Right cardiac atrium (tissue), 5 donors: ENCODE results near the gene SYT8. TPM values are rescaled to one million over a fixed set of nuclear protein-coding genes. Genes with fewer than 3 reads are reported as not detected.

ENCODE experiments used
- ATAC-seq, 2 donors: fragments of 200-7000 bp; cut with Tn5 transposase; one replicate each; pipeline versions ENCODE4 v1.8.0 to v1.9.1; 2020; ENCODE audit warnings: moderate library complexity in 2 of 2, mild to moderate bottlenecking in 1 of 2
- DNase-seq, 3 donors: peaks; one replicate each; pipeline ENCODE4 v3.0.0-alpha.2; 2020
- H3K27ac ChIP-seq: one replicate; pipeline ENCODE4 v1.5.1; 2013; ENCODE audit warnings: mild to moderate bottlenecking, low read length, control low read depth, moderate library complexity
- H3K27me3 ChIP-seq: one replicate; pipeline ENCODE4 v1.6.1; 2013; ENCODE audit not compliant: control insufficient read depth, insufficient read depth
- H3K4me1 ChIP-seq: one replicate; pipeline ENCODE4 v1.6.1; 2013; ENCODE audit warnings: low read length; ENCODE audit not compliant: control insufficient read depth, insufficient read depth
- H3K4me3 ChIP-seq: one replicate; pipeline ENCODE4 v1.5.1; 2013; ENCODE audit warnings: low read length, control low read depth
- H3K9me3 ChIP-seq: one replicate; pipeline ENCODE4 v1.6.1; 2013; ENCODE audit warnings: low read length; ENCODE audit not compliant: control insufficient read depth
- WGBS: extraction: QIAGEN DNeasy Blood & Tissue Kit; methylation state at CpG from one replicate; pipeline ENCODE4 v1.1.7; 2013; 5-methylcytosine and 5-hydroxymethylcytosine counted together
- intact Hi-C, 4 donors: fragments of 100-400 bp; cut with DNase I; formaldehyde crosslinking; loops; one replicate each; pipeline versions ENCODE4 v1.11.0 to v1.14.0; 2022 to 2023
- polyA plus RNA-seq: library from polyadenylated mRNA; stranded (reverse); fragments of 200-250 nt; gene quantifications from one replicate; pipeline ENCODE4 v1.2.3, GENCODE V29; 2013
- total RNA-seq, 4 donors: library from RNA; stranded (reverse); fragmentation: NEBNext Ultra II Directional; extraction: Animal tissue kit (Norgen Biotek cat#: 25700); gene quantifications; one replicate each; pipeline ENCODE4 v1.2.1, GENCODE V29; 2021
- donor health status: healthy with polysubstance abuse.
- donor health status: DM: no; HTN: yes; CAD: no.
- donor health status: DM: no; HTN: no; CAD: no.
- donor health status: DM: no; HTN: yes; CAD: no; lungs with severe emphysema.
- donor health status: DM: yes; HTN: yes; CAD: no.

Gene SYT8
- total and polyA plus RNA-seq, 5 donors, result not detected

- Histone ChIP-seq H3K4me3 (no peak overlapping the region), H3K4me1 (no peaks in the 10 kb centered on the region), H3K9me3 (no peaks in the 10 kb centered on the region), H3K27ac (no peak overlapping the region), H3K27me3 (no peaks in the 10 kb centered on the region)
- 91% methylated on average over 12 of the region's 12 CpGs for WGBS
- intact Hi-C loops, result loop anchor here (2.0 to 10.0 kb wide), 4 partner anchors 183 to 319 kb away; no protein-coding TSS in a partner anchor
- ATAC-seq (no peak), DNase-seq (peak in 1 of 3 donors; percentile 8)
Observed at GRCh38 chr11:1835671-1836010, 851 bp downstream of the SYT8 start.

DNA sequence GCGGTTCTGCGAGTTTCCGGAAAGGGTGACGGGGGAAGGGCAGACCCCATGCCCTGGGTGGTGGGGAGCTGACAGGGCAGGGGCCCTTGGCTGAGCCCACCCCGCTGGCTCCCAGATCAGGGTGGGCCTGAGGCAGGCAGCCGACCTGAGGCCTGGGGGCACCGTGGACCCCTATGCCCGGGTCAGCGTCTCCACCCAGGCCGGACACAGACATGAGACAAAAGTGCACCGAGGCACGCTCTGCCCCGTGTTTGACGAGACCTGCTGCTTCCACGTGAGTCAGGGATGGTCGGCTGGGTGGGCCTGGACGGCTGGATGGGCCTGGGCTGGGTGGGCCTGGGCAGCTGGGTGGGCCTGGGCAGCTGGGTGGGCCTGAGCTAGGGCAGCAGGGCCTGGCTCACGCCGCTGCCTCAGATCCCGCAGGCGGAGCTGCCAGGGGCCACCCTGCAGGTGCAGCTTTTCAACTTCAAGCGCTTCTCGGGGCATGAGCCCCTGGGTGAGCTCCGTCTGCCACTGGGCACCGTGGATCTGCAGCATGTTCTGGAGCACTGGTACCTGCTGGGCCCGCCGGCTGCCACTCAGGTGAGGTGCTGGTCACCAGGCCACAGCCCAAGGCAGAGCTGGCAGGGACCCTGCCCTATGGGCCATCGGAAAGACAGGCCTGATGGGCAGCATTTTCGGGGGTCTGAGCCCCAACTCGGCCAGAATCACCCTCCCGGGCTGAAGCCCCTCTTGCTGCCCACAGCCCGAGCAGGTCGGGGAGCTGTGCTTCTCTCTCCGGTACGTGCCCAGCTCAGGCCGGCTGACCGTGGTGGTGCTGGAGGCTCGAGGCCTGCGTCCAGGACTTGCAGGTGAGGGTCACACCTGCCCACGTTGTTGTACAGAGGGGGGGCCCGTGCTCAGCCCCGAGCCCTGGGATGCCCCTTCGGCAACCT is 1.5 kb downstream of the SYT8 start:
- DNase-seq (peak; percentile 11 to 64 (median 49)), ATAC-seq (no peak)
- Histone ChIP-seq H3K27ac (no peak overlapping the region), H3K4me3 (no peak overlapping the region), H3K27me3 (no peaks in the 10 kb centered on the region), H3K4me1 (no peaks in the 10 kb centered on the region), H3K9me3 (no peaks in the 10 kb centered on the region)
- 89% methylated on average over 43 of the region's 43 CpGs for WGBS
- intact Hi-C loops, result loop anchor here (2.0 to 10.0 kb wide), 4 partner anchors 184 to 319 kb away; no protein-coding TSS in a partner anchor

GRCh38 chr11:1837171-1838076 is 2.6 kb downstream of the SYT8 start:
- Histone ChIP-seq H3K9me3 (no peaks in the 10 kb centered on the region), H3K27me3 (no peaks in the 10 kb centered on the region), H3K4me3 (no peak overlapping the region), H3K27ac (no peak overlapping the region), H3K4me1 (no peaks in the 10 kb centered on the region)
- intact Hi-C loops, result loop anchor here (2.0 to 10.0 kb wide), 4 partner anchors 185 to 317 kb away; no protein-coding TSS in a partner anchor
- ATAC-seq (peak; percentile 32 to 55), DNase-seq (peak; percentile 73 to 89 (median 89))
- 49% methylated on average over 38 of the region's 38 CpGs for WGBS

GRCh38 chr11:1838077-1838425 is 3.3 kb downstream of the SYT8 start:
- H3K9me3 ChIP-seq, result no peaks in the 10 kb centered on the region
- peak in 1 of 3 donors; percentile 60 for DNase-seq
- no peak for ATAC-seq
- no peak overlapping the region for H3K27ac ChIP-seq
- H3K4me3 ChIP-seq, result no peak overlapping the region
- no peaks in the 10 kb centered on the region for H3K27me3 ChIP-seq
- intact Hi-C loops, result loop anchor here in 3 of 4 donors (5.0 to 10.0 kb wide), 3 partner anchors 186 to 317 kb away; no protein-coding TSS in a partner anchor
- H3K4me1 ChIP-seq, result no peaks in the 10 kb centered on the region
- WGBS, result 59% methylated on average over 17 of the region's 17 CpGs

GRCh38 chr11:1838426-1839144 is 3.8 kb downstream of the SYT8 start, which contains the start of gene TNNI2:
TSS of gene TNNI2 (plus strand) at chr11:1838981. CDS start at chr11:1839697, 716 bp downstream.
- ATAC-seq (no peak), DNase-seq (peak; percentile 16 to 67 (median 58))
- Histone ChIP-seq H3K27ac (no peak within 1 kb of the TSS), H3K9me3 (no peaks in the 10 kb centered on the region), H3K4me3 (no peak within 1 kb of the TSS), H3K27me3 (no peaks in the 10 kb centered on the region), H3K4me1 (no peaks in the 10 kb centered on the region)
- WGBS, result 89% methylated on average over 32 of the region's 32 CpGs
- intact Hi-C loops, result loop anchor here in 3 of 4 donors (5.0 to 10.0 kb wide), 3 partner anchors 186 to 316 kb away; no protein-coding TSS in a partner anchor

- no peaks in the 10 kb centered on the region for H3K9me3 ChIP-seq
- H3K4me3 ChIP-seq, result no peak overlapping the region
- 75% methylated on average over 12 of the region's 12 CpGs for WGBS
- no peak for ATAC-seq
- intact Hi-C loops, result loop anchor here in 3 of 4 donors (5.0 to 10.0 kb wide), 3 partner anchors 187 to 315 kb away; no protein-coding TSS in a partner anchor
- H3K4me1 ChIP-seq, result no peaks in the 10 kb centered on the region
- H3K27me3 ChIP-seq, result no peaks in the 10 kb centered on the region
- DNase-seq, result peak; percentile 4 to 27 (median 17)
- H3K27ac ChIP-seq, result no peak overlapping the region
Observed at GRCh38 chr11:1839204-1839923, 4.6 kb downstream of the SYT8 start.

- no peaks in the 10 kb centered on the region for H3K27me3 ChIP-seq
- H3K27ac ChIP-seq, result no peak overlapping the region
- no peaks in the 10 kb centered on the region for H3K4me1 ChIP-seq
- intact Hi-C loops, result loop anchor here in 3 of 4 donors (5.0 to 10.0 kb wide), 6 partner anchors 47 to 315 kb away; partner anchors contain the start of genes MRPL23 (in 1 of the 3) and PRR33 (in 1 of the 3)
- DNase-seq (peak; percentile 51 to 85 (median 79)), ATAC-seq (no peak)
- no peaks in the 10 kb centered on the region for H3K9me3 ChIP-seq
- H3K4me3 ChIP-seq, result no peak overlapping the region
- 85% methylated on average over 26 of the region's 26 CpGs for WGBS
Observed at GRCh38 chr11:1839924-1840779, 5.4 kb downstream of the SYT8 start.

GRCh38 chr11:1840780-1841480 is 6.1 kb downstream of the SYT8 start:
- WGBS, result 95% methylated on average over 37 of the region's 37 CpGs
- DNase-seq, result peak; percentile 11 to 66 (median 46)
- H3K27ac ChIP-seq, result no peak overlapping the region
- H3K27me3 ChIP-seq, result no peaks in the 10 kb centered on the region
- ATAC-seq, result no peak
- H3K9me3 ChIP-seq, result no peaks in the 10 kb centered on the region
- intact Hi-C loops, result loop anchor here in 2 of 4 donors (5.0 to 10.0 kb wide), 4 partner anchors 46 to 311 kb away; partner anchors contain the start of genes MRPL23 (in 1 of the 2) and PRR33 (in 1 of the 2)
- H3K4me3 ChIP-seq, result no peak overlapping the region
- no peaks in the 10 kb centered on the region for H3K4me1 ChIP-seq
